Tibial nerve (tissue), 4 donors: ENCODE data around the gene WDR37. TPM values are rescaled to one million over a fixed set of nuclear protein-coding genes. Genes with fewer than 3 reads are reported as not detected.

Source experiments
- DNase-seq, 2 donors: peaks; one replicate each; pipeline ENCODE4 v3.0.0-alpha.2; 2019; ENCODE audit warnings: low spot score in 2 of 2
- H3K27ac ChIP-seq, 4 donors: fragments of 200-600 bp; sonication (generic) in 3 of 4; one replicate each; pipeline ENCODE4 v1.5.1; 2017 to 2019; ENCODE audit warnings: mild to moderate bottlenecking in 1 of 4
- H3K27me3 ChIP-seq, 2 donors: fragments of 200-600 bp; sonication (generic) in 1 of 2; one replicate each; pipeline versions ENCODE4 v1.5.1 to v1.6.0; 2017 to 2019
- H3K36me3 ChIP-seq, 3 donors: fragments of 200-600 bp; sonication (generic); one replicate each; pipeline ENCODE4 v1.5.1; 2018 to 2019
- H3K4me1 ChIP-seq, 4 donors: fragments of 200-600 bp; sonication (generic) in 3 of 4; one replicate each; pipeline ENCODE4 v1.5.1; 2017 to 2019
- H3K4me3 ChIP-seq, 4 donors: fragments of 200-600 bp; sonication (generic) in 3 of 4; one replicate each; pipeline ENCODE4 v1.5.1; 2017 to 2019; ENCODE audit warnings: mild to moderate bottlenecking in 1 of 4, moderate library complexity in 1 of 4
- H3K9me3 ChIP-seq, 4 donors: fragments of 200-600 bp; sonication (generic) in 3 of 4; one replicate each; pipeline ENCODE4 v1.5.1; 2017 to 2019
- EP300 ChIP-seq, 2 donors: sonication (generic); formaldehyde crosslinking; IDR thresholded peaks; one replicate each; pipeline ENCODE4 v1.6.1; 2017; ENCODE audit warnings: antibody characterized with exemption in 2 of 2, mild to moderate bottlenecking in 1 of 2
- POLR2A ChIP-seq, 2 donors: fragments of 450-650 bp; IDR thresholded peaks; one replicate each; pipeline ENCODE4 v1.6.1; 2017; ENCODE audit warnings: antibody characterized with exemption in 2 of 2, mild to moderate bottlenecking in 2 of 2, moderate library complexity in 2 of 2
- WGBS, 2 donors: methylation state at CpG; one replicate each; pipeline ENCODE4 v1.1.5; 2018; 5-methylcytosine and 5-hydroxymethylcytosine counted together
- total RNA-seq, 4 donors: library from RNA; depleted of rRNA; stranded (reverse); fragments of >200 nt; gene quantifications; one replicate each; pipeline ENCODE4 v1.1.0, GENCODE V29; 2016
- TF ChIP-seq, protein P1 (sequence below), 5 experiments: fragments of 200-600 bp in 3 of 5; fragments of 450-650 bp in 2 of 5; sonication (generic) in 3 of 5; IDR thresholded peaks; one replicate each; pipeline ENCODE4 v1.5.1; 2016 to 2019; ENCODE audit warnings: antibody characterized with exemption in 5 of 5, mild to moderate bottlenecking in 3 of 5, moderate library complexity in 2 of 5

The WDR37 gene
- total RNA-seq, 4 donors from 2014 or later, result 9.6 to 14.4 (median 12.9) TPM

DNA sequence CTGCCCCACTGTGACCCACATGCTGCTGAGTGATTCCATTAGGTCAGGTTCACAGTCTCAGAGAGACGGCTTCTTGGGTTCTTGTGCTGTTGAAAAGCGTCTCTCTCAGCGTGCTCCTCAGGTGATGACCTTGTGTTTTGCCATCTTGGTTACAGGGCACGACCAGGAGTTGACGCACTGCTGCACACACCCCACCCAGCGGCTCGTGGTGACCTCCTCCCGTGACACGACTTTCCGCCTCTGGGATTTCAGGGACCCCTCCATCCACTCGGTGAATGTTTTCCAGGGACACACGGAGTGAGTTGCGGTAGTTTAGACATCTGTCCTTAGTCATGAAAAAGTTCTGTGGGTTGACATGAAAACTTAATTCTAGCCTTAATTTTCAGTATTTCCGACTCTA lies 48.8 kb downstream of the WDR37 start:
- H3K4me3 ChIP-seq, result no peak overlapping the region
- H3K27ac ChIP-seq, result no peak overlapping the region
- H3K4me1 ChIP-seq, result no peaks in the 10 kb centered on the region
- no peaks in the 10 kb centered on the region for H3K9me3 ChIP-seq
- peaks cover 0 to 91% (median 11%) of the 10 kb centered on the region in 3 donors for H3K36me3 ChIP-seq
- 97% methylated on average over 14 of the region's 14 CpGs for WGBS, 2 donors
- no peak for DNase-seq
- TF ChIP-seq, protein P1, sequence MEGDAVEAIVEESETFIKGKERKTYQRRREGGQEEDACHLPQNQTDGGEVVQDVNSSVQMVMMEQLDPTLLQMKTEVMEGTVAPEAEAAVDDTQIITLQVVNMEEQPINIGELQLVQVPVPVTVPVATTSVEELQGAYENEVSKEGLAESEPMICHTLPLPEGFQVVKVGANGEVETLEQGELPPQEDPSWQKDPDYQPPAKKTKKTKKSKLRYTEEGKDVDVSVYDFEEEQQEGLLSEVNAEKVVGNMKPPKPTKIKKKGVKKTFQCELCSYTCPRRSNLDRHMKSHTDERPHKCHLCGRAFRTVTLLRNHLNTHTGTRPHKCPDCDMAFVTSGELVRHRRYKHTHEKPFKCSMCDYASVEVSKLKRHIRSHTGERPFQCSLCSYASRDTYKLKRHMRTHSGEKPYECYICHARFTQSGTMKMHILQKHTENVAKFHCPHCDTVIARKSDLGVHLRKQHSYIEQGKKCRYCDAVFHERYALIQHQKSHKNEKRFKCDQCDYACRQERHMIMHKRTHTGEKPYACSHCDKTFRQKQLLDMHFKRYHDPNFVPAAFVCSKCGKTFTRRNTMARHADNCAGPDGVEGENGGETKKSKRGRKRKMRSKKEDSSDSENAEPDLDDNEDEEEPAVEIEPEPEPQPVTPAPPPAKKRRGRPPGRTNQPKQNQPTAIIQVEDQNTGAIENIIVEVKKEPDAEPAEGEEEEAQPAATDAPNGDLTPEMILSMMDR (IDR thresholded peaks at IDR 0.05), result no peak
- TF ChIP-seq POLR2A (IDR thresholded peaks at IDR 0.05) (no peak), EP300 (IDR thresholded peaks at IDR 0.05) (no peak)
- no peaks in the 10 kb centered on the region for H3K27me3 ChIP-seq

DNA sequence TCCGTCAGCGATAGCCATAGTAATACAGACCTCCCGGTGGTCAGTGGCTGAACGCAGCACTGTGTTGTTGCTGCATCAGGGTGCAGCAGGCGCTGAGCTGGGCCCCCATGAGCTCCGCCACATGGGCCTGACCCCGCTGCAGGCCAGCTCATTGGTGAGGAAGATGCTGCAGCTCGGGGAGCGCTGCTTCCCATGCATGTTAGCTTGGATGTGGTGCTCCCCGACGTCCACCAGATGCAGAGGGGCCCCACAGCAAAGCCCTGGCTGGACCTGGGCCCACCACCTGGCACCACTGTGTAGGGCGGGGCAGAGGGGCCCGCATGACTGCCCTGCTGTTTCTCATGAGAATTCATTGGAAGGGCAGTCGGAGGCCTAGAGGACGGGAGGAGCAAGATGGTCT lies 50.8 kb downstream of the WDR37 start:
- no peaks in the 10 kb centered on the region for H3K27me3 ChIP-seq
- 94 to 96% methylated on average over 12 to 15 of the region's 15 CpGs for whole genome bisulfite sequencing, 2 donors

DNA sequence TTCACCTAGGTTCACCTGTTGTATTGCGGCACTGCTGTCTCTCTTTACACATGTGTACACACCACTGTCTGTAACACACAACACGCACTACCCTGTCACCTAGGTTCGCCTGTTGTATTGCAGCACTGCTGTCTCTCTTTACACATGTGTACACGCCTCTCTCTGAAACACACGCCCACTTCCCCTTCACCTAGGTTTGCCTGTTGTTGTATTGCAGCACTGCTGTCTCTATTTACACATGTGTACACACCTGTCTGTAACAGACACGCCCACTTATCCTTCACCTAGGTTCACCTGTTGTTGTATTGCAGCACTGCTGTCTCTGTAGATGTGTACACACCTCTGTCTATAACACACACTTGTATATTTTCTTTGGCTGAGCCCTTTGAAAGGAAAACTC lies 51.5 kb downstream of the WDR37 start:
- peaks cover 0 to 7% (median 0%) of the 10 kb centered on the region in 4 donors for H3K4me1 ChIP-seq
- H3K27ac ChIP-seq, result no peak overlapping the region
- H3K27me3 ChIP-seq, result no peaks in the 10 kb centered on the region
- no peak overlapping the region for H3K4me3 ChIP-seq
- no peaks in the 10 kb centered on the region for H3K9me3 ChIP-seq
- no peak for DNase-seq
- no peak for TF ChIP-seq EP300 (IDR thresholded peaks at IDR 0.05)
- TF ChIP-seq POLR2A (IDR thresholded peaks at IDR 0.05), result no peak
- TF ChIP-seq, protein P1 (IDR thresholded peaks at IDR 0.05), result no peak
- peaks cover 0 to 88% (median 11%) of the 10 kb centered on the region in 3 donors for H3K36me3 ChIP-seq
- 87 to 90% methylated on average over 6 of the region's 6 CpGs for WGBS, 2 donors

More for the DNA sequence above, 50.8 kb downstream of the WDR37 start:
- Histone ChIP-seq H3K9me3 (no peaks in the 10 kb centered on the region), H3K36me3 (peaks cover 0 to 88% (median 11%) of the 10 kb centered on the region in 3 donors), H3K4me3 (no peak overlapping the region), H3K4me1 (peaks cover 0 to 7% (median 0%) of the 10 kb centered on the region in 4 donors), H3K27ac (no peak overlapping the region)
- no peak for DNase-seq
- TF ChIP-seq POLR2A (IDR thresholded peaks at IDR 0.05), result no peak
- TF ChIP-seq, protein P1 (IDR thresholded peaks at IDR 0.05), result no peak
- no peak for TF ChIP-seq EP300 (IDR thresholded peaks at IDR 0.05)

DNA sequence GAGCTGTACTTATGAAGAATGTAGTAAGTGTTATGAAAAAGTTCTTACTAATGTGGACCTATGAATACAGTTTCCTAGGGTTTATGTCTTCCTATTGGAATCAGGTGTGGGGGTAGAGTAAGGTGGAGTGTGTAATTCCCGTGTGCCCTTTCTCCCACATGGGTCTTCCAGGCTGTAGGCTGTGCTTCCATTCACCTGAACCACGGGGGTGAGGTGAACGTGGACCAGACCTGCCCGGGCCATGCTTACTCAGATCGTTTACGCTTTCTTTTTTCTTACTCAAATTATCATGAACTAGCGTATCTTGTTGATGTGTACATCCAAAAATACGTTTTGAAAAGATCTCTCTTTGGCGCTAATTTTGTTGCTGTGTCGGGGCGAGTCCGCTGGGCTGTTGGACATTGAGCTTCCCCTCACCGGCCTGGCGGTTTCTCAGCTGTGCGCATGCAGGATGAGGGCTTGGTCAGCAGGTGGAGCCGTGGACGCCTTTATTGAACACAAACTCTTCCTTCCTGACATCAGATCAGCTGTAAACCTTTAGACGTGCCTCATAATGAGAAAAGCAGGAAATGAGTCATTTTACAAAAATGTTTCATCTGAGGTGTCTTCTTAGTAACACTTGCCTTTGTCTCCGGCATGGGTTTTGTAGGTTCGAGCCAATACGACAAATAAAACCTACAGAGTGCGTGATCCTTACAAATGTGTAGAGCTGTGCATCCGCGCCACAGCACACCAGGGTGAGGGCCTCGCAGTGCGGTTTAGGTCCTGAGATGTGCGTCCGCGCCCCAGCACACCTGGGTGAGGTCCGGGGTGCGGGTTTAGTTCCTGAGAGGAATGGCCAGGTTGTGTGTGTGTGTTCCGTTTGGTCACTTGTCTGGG lies 53.8 kb downstream of the WDR37 start:
- no peaks in the 10 kb centered on the region for H3K9me3 ChIP-seq
- H3K27me3 ChIP-seq, result no peaks in the 10 kb centered on the region
- TF ChIP-seq EP300 (IDR thresholded peaks at IDR 0.05) (no peak), POLR2A (IDR thresholded peaks at IDR 0.05) (no peak)
- TF ChIP-seq, protein P1 (IDR thresholded peaks at IDR 0.05), result peak; percentile 46 to 69 (median 54)
- peaks cover 0 to 88% (median 4%) of the 10 kb centered on the region in 3 donors for H3K36me3 ChIP-seq
- peak overlapping the region in 3 of 4 donors; percentile 34 to 50 (median 41) for H3K27ac ChIP-seq
- 70 to 74% methylated on average over 29 to 32 of the region's 32 CpGs for WGBS, 2 donors
- peak in 1 of 2 donors; percentile 46 for DNase-seq
- H3K4me3 ChIP-seq, result no peak overlapping the region
- H3K4me1 ChIP-seq, result peaks cover 0 to 7% (median 0%) of the 10 kb centered on the region in 4 donors

DNA sequence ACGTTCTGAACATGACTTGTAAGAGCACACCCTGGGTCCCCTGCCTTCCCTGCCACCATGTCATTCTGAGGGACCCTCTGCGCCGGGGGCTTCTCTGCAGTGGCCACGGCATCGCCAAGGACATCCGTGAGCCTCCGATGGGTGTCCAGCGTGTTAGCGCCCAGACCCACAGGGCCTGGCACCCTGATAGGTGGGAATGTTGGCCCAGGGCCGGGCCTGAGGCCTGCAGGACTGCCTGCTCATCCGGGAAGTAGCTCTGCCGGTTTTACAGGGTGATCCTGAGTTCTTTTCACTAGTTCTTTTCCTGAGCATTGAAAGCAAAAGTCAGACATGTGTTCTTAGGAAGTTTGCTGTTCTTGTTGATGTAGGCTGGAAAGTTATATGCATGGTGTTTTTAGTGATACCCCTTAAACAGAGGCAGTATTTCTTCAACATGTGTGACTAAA lies 54.5 kb downstream of the WDR37 start:
- DNase-seq, result no peak
- Histone ChIP-seq H3K4me1 (peaks cover 0 to 7% (median 0%) of the 10 kb centered on the region in 4 donors), H3K27ac (peak overlapping the region in 3 of 4 donors; percentile 34 to 50 (median 41)), H3K27me3 (no peaks in the 10 kb centered on the region), H3K4me3 (no peak overlapping the region), H3K36me3 (peaks cover 0 to 88% (median 0%) of the 10 kb centered on the region in 3 donors), H3K9me3 (no peaks in the 10 kb centered on the region)
- TF ChIP-seq, protein P1 (IDR thresholded peaks at IDR 0.05), result no peak
- TF ChIP-seq EP300 (IDR thresholded peaks at IDR 0.05), result no peak
- TF ChIP-seq POLR2A (IDR thresholded peaks at IDR 0.05), result no peak
- 91% methylated on average over 12 of the region's 12 CpGs for WGBS, 2 donors
